PC-3 (cell line): ENCODE data around the gene CHEK1.

Experiments used
- CTCF ChIP-seq: fragments of 300-600 bp; sonication (generic); conservative IDR thresholded peaks from 2 replicates; pipeline ENCODE4 v1.5.1; 2017; ENCODE audit warnings: antibody characterized with exemption, low read depth, mild to moderate bottlenecking, low read length
- EZH2phosphoT487 ChIP-seq: fragments of 300-600 bp; sonication (generic); IDR thresholded peaks from 2 replicates; pipeline ENCODE4 v1.6.1; 2018; ENCODE audit warnings: mild to moderate bottlenecking, antibody characterized with exemption, low read length, borderline replicate concordance

- TF ChIP-seq CTCF (no peak), EZH2phosphoT487 (no peak)
Measured at GRCh38 chr11:125609545-125609944, 15.4 kb upstream of the CHEK1 start.
